Neural cell (in vitro differentiated cells): ENCODE data around the gene CALHM2. TPM values are rescaled to one million over a fixed set of nuclear protein-coding genes. Genes with fewer than 3 reads are reported as not detected.

Experiments used
- H2AFZ ChIP-seq: fragments of 200-600, 300-800 bp; sonication (generic), shearing (Covaris generic); 2 replicates; pipeline ENCODE4 v1.6.0; 2014; ENCODE audit warnings: low read depth, mild to moderate bottlenecking, antibody characterized with exemption, low read length, moderate library complexity
- H3F3A ChIP-seq: fragments of 200-600 bp; shearing (Covaris generic); 2 replicates; pipeline ENCODE4 v1.6.1; 2016; ENCODE audit warnings: mild to moderate bottlenecking, moderate library complexity, mixed read lengths, antibody characterized with exemption, low read length; ENCODE audit not compliant: insufficient read depth, poor library complexity, severe bottlenecking
- H3K27ac ChIP-seq: fragments of 200-600, 300-800 bp; sonication (generic), shearing (Covaris generic); 2 replicates; pipeline ENCODE4 v1.5.1; 2014; ENCODE audit warnings: mild to moderate bottlenecking, low read length, moderate library complexity
- H3K27me3 ChIP-seq: fragments of 300-800, 200-600 bp; sonication (generic), shearing (Covaris generic); 2 replicates; pipeline ENCODE4 v1.6.0; 2014; ENCODE audit warnings: mild to moderate bottlenecking, low read depth, low read length, moderate library complexity; ENCODE audit not compliant: insufficient read depth
- H3K36me3 ChIP-seq: fragments of 300-800, 200-600 bp; sonication (generic), shearing (Covaris generic); 2 replicates; pipeline ENCODE4 v1.5.1; 2014; ENCODE audit warnings: mild to moderate bottlenecking, antibody characterized with exemption, low read length, moderate library complexity; ENCODE audit not compliant: insufficient read depth
- H3K4me2 ChIP-seq: fragments of 300-800, 200-600 bp; sonication (generic), shearing (Covaris generic); 2 replicates; pipeline ENCODE4 v1.6.0; 2014; ENCODE audit warnings: mild to moderate bottlenecking, low read length
- H3K4me3 ChIP-seq: fragments of 300-800, 200-600 bp; sonication (generic), shearing (Covaris generic); 2 replicates; pipeline ENCODE4 v1.5.1; 2014; ENCODE audit warnings: mild to moderate bottlenecking, low read length, moderate library complexity
- H3K79me2 ChIP-seq: fragments of 200-600 bp; shearing (Covaris generic); replicated peaks from 2 replicates; pipeline ENCODE4 v1.6.0; 2014; ENCODE audit warnings: mild to moderate bottlenecking, low read length, moderate library complexity; ENCODE audit not compliant: insufficient read depth
- H3K9ac ChIP-seq: fragments of 300-800, 200-600 bp; sonication (generic), shearing (Covaris generic); 2 replicates; pipeline ENCODE4 v1.6.1; 2016; ENCODE audit warnings: mild to moderate bottlenecking, low read length, mixed read lengths
- H3K9me2 ChIP-seq: fragments of 200-600 bp; shearing (Covaris generic); 2 replicates; pipeline ENCODE4 v1.6.1; 2016; ENCODE audit warnings: mild to moderate bottlenecking, low read length, mixed read lengths; ENCODE audit not compliant: insufficient read depth
- H3K9me3 ChIP-seq: fragments of 200-600, 300-800 bp; sonication (generic), shearing (Covaris generic); 2 replicates; pipeline ENCODE4 v1.6.1; 2016; ENCODE audit warnings: mild to moderate bottlenecking, mixed run types, low read length, moderate library complexity, mixed read lengths
- H4K20me1 ChIP-seq: fragments of 200-600 bp; shearing (Covaris generic); 2 replicates; pipeline ENCODE4 v1.6.1; 2016; ENCODE audit warnings: mild to moderate bottlenecking, mixed run types; ENCODE audit not compliant: insufficient read depth
- EP300 ChIP-seq: fragments of 450-650 bp; conservative IDR thresholded peaks from 2 replicates; pipeline ENCODE4 v1.6.1; 2014; ENCODE audit warnings: antibody characterized with exemption, mild to moderate bottlenecking, moderate library complexity; ENCODE audit not compliant: poor library complexity, severe bottlenecking
- EZH2 ChIP-seq: fragments of 200-600, 300-800 bp; shearing (Covaris generic), sonication (generic); IDR thresholded peaks from 2 replicates; pipeline ENCODE4 v1.6.1; 2014; ENCODE audit warnings: antibody characterized with exemption, low read length, borderline replicate concordance, mild to moderate bottlenecking; ENCODE audit not compliant: insufficient read depth, poor library complexity, severe bottlenecking
- MXI1 ChIP-seq: fragments of 450-650 bp; conservative IDR thresholded peaks from 2 replicates; pipeline ENCODE4 v1.6.1; 2014; ENCODE audit warnings: antibody characterized with exemption, mild to moderate bottlenecking; ENCODE audit not compliant: poor library complexity, severe bottlenecking
- POLR2AphosphoS5 ChIP-seq: IDR thresholded peaks from 2 replicates; pipeline ENCODE4 v1.6.1; 2012
- RAD21 ChIP-seq: fragments of 450-650 bp; conservative IDR thresholded peaks from 2 replicates; pipeline ENCODE4 v1.6.1; 2014; ENCODE audit warnings: antibody characterized with exemption, mild to moderate bottlenecking, moderate library complexity
- SMC3 ChIP-seq: fragments of 450-650 bp; conservative IDR thresholded peaks from 2 replicates; pipeline ENCODE4 v1.6.1; 2014; ENCODE audit warnings: antibody characterized with exemption, mild to moderate bottlenecking, moderate library complexity; ENCODE audit not compliant: poor library complexity
- TAF1 ChIP-seq: IDR thresholded peaks from 2 replicates; pipeline ENCODE4 v1.6.1; 2012; ENCODE audit warnings: low read depth
- polyA plus RNA-seq: library from polyadenylated mRNA; depleted of rRNA; stranded (reverse); fragments of >200 nt; gene quantifications from 2 replicates; pipeline ENCODE4 v1.2.3, GENCODE V29; 2014
- TF ChIP-seq, protein P1 (sequence below): fragments of 450-650 bp; IDR thresholded peaks from 2 replicates; pipeline ENCODE4 v1.5.1; 2014; ENCODE audit warnings: antibody characterized with exemption, mild to moderate bottlenecking, moderate library complexity; ENCODE audit not compliant: poor library complexity, severe bottlenecking
- TF ChIP-seq, protein P2 (sequence below): IDR thresholded peaks from 2 replicates; pipeline ENCODE4 v1.6.1; 2012; ENCODE audit warnings: borderline replicate concordance

CALHM2 gene
- polyA plus RNA-seq, 1 donor from 2014 or later, result not detected

DNA sequence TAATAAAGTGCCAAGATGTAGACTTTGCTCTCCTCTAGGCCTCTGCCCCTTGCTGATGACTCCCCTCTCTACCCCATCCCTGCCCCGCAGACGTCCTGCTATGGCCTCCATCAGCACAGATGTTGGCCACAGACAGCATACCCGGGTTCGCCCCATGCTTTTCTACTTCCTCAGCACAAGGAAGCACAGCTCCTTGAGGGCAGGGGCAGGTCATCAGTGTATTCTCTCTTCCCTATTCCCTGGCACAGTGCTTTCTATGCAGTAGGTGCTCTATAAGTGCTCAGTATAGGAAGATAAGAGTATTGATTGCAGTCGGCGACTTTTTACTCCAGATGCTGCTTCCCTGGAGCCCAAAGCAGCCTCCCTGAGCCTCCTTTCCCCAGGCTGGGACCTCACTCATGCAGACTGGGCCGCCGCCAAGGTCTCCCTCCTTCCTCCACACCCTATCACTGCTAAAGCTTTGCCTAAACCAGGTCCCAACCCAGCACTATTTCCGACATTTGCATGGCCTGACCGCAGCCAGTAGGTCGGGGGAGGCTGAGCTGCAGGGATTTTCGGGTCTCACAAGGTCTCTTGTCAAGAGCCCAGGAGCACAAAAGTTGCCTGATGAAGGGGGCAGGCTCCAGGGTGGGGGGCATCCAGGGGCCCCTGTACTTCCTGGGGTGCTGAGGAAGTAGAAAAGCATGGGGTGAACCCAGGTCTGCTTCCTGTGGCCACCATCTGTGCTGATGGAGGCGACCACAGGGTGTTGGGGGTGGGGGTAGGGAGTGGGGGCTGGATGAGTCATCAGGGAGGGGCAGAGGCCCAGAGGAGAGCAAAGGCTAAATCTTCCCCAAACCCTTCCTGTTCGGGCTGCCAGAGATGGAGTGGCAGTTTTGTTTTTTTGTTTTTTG is 18.8 kb upstream of the CALHM2 start:
- Histone ChIP-seq H4K20me1 (no peaks in the 10 kb centered on the region), H2AFZ (no peak overlapping the region), H3K9me3 (no peaks in the 10 kb centered on the region), H3K27ac (no peak overlapping the region), H3K9me2 (no peaks in the 10 kb centered on the region), H3K9ac (no peak overlapping the region), H3K4me2 (no peak overlapping the region), H3K36me3 (no peaks in the 10 kb centered on the region), H3K27me3 (no peaks in the 10 kb centered on the region), H3K79me2 (no peaks in the 10 kb centered on the region), H3K4me3 (no peak overlapping the region), H3F3A (no peaks in the 10 kb centered on the region)
- TF ChIP-seq EZH2 (no peak), SMC3 (no peak), POLR2AphosphoS5 (no peak), EP300 (no peak), MXI1 (no peak), RAD21 (no peak), TAF1 (no peak)
- TF ChIP-seq, protein P1, sequence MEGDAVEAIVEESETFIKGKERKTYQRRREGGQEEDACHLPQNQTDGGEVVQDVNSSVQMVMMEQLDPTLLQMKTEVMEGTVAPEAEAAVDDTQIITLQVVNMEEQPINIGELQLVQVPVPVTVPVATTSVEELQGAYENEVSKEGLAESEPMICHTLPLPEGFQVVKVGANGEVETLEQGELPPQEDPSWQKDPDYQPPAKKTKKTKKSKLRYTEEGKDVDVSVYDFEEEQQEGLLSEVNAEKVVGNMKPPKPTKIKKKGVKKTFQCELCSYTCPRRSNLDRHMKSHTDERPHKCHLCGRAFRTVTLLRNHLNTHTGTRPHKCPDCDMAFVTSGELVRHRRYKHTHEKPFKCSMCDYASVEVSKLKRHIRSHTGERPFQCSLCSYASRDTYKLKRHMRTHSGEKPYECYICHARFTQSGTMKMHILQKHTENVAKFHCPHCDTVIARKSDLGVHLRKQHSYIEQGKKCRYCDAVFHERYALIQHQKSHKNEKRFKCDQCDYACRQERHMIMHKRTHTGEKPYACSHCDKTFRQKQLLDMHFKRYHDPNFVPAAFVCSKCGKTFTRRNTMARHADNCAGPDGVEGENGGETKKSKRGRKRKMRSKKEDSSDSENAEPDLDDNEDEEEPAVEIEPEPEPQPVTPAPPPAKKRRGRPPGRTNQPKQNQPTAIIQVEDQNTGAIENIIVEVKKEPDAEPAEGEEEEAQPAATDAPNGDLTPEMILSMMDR, result no peak
- TF ChIP-seq, protein P2, sequence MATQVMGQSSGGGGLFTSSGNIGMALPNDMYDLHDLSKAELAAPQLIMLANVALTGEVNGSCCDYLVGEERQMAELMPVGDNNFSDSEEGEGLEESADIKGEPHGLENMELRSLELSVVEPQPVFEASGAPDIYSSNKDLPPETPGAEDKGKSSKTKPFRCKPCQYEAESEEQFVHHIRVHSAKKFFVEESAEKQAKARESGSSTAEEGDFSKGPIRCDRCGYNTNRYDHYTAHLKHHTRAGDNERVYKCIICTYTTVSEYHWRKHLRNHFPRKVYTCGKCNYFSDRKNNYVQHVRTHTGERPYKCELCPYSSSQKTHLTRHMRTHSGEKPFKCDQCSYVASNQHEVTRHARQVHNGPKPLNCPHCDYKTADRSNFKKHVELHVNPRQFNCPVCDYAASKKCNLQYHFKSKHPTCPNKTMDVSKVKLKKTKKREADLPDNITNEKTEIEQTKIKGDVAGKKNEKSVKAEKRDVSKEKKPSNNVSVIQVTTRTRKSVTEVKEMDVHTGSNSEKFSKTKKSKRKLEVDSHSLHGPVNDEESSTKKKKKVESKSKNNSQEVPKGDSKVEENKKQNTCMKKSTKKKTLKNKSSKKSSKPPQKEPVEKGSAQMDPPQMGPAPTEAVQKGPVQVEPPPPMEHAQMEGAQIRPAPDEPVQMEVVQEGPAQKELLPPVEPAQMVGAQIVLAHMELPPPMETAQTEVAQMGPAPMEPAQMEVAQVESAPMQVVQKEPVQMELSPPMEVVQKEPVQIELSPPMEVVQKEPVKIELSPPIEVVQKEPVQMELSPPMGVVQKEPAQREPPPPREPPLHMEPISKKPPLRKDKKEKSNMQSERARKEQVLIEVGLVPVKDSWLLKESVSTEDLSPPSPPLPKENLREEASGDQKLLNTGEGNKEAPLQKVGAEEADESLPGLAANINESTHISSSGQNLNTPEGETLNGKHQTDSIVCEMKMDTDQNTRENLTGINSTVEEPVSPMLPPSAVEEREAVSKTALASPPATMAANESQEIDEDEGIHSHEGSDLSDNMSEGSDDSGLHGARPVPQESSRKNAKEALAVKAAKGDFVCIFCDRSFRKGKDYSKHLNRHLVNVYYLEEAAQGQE, result no peak

DNA sequence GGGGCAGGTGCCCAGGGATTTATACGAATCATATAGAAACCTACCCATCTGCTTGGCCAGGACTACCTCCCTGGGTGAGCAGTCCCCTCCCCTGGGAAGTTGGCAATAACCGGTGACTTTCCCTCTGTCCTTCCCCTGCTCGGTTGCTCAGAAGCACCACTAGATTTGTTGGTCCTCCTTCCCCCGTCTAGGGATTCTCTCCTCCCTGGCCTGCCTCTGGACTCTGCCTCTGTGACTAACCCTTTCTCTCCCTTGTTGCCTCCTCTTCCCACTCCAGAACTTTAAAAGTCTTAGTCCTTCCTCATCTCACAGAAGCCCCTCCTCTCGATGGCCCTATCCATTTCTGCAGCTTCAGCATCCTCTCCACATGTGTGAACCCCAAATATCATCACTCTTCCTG is 17.0 kb upstream of the CALHM2 start:
- Histone ChIP-seq H3K4me3 (no peak overlapping the region), H3K9me3 (no peaks in the 10 kb centered on the region), H3K9ac (no peak overlapping the region), H3K4me2 (no peak overlapping the region), H2AFZ (no peak overlapping the region), H3K9me2 (no peaks in the 10 kb centered on the region), H4K20me1 (no peaks in the 10 kb centered on the region), H3F3A (no peaks in the 10 kb centered on the region), H3K79me2 (no peaks in the 10 kb centered on the region), H3K36me3 (no peaks in the 10 kb centered on the region), H3K27ac (no peak overlapping the region), H3K27me3 (no peaks in the 10 kb centered on the region)
- no peak for TF ChIP-seq EZH2
- TF ChIP-seq, protein P1, result no peak
- TF ChIP-seq SMC3, result no peak
- TF ChIP-seq POLR2AphosphoS5, result no peak
- no peak for TF ChIP-seq MXI1
- TF ChIP-seq RAD21, result no peak
- no peak for TF ChIP-seq EP300
- TF ChIP-seq TAF1, result no peak
- TF ChIP-seq, protein P2, result no peak
